HepG2 (cell line): Measurements from ENCODE around the gene ACTN1. TPM values are rescaled to one million over a fixed set of nuclear protein-coding genes. Genes with fewer than 3 reads are reported as not detected.
A peak's percentile ranks its signal among the peaks of the same experiment; 100 is the strongest.

Experiments used
- ARID5B ChIP-seq: IDR thresholded peaks from 2 replicates; pipeline ENCODE4 v1.4.0; 2020; ENCODE audit warnings: mild to moderate bottlenecking, missing genetic modification reagents
- BRF2 ChIP-seq: sonication (generic); formaldehyde crosslinking; IDR thresholded peaks from 2 replicates; pipeline ENCODE4 v1.8.1; 2022; ENCODE audit warnings: mild to moderate bottlenecking, missing genetic modification reagents
- MIER3 ChIP-seq: IDR thresholded peaks from 2 replicates; pipeline ENCODE4 v1.6.1; 2016; ENCODE audit warnings: missing compliant biosample characterization, borderline replicate concordance
- RNF219 ChIP-seq: sonication (generic); formaldehyde crosslinking; IDR thresholded peaks from 2 replicates; pipeline ENCODE4 v1.5.0; 2020; ENCODE audit warnings: mild to moderate bottlenecking, missing genetic modification reagents
- SIX1 ChIP-seq: sonication (generic); formaldehyde crosslinking; IDR thresholded peaks from 2 replicates; pipeline ENCODE4 v1.4.0; 2020; ENCODE audit warnings: missing genetic modification reagents, borderline replicate concordance
- TOE1 ChIP-seq: sonication (generic); formaldehyde crosslinking; IDR thresholded peaks from 2 replicates; pipeline ENCODE4 v1.4.0; 2020; ENCODE audit warnings: mild to moderate bottlenecking, missing genetic modification reagents
- ZFY ChIP-seq: sonication (generic); formaldehyde crosslinking; IDR thresholded peaks from 2 replicates; pipeline ENCODE4 v1.4.0; 2020; ENCODE audit warnings: missing genetic modification reagents
- ZHX2 ChIP-seq, 2 experiments: sonication (generic) in 1 of 2; formaldehyde crosslinking in 1 of 2; IDR thresholded peaks; 2 replicates each; pipeline versions ENCODE4 v1.6.1 to v1.9.0; 2014 to 2022; ENCODE audit warnings: antibody characterized with exemption in 1 of 2, borderline replicate concordance in 1 of 2, inconsistent platforms in 1 of 2, low read depth in 1 of 2, missing genetic modification reagents in 1 of 2
- ZSCAN5A ChIP-seq: sonication (generic); formaldehyde crosslinking; IDR thresholded peaks from 2 replicates; pipeline ENCODE4 v1.8.0; 2022; ENCODE audit warnings: mild to moderate bottlenecking, missing genetic modification reagents, borderline replicate concordance
- polyA plus RNA-seq, 8 experiments: library from polyadenylated mRNA; depleted of rRNA in 3 of 8; stranded (reverse) in 7 of 8; unstranded in 1 of 8; fragments of >200 nt; fragmentation: Illumina TruSeq in 4 of 8; extraction: Trizol in 4 of 8; gene quantifications; 2 replicates each; pipeline versions ENCODE4 v1.2.1 to v1.2.3, GENCODE V29; 2011 to 2016; ENCODE audit warnings: low read depth in 4 of 8, missing spikeins in 1 of 8, mixed read lengths in 1 of 8; ENCODE audit not compliant: insufficient read depth in 1 of 8
- total RNA-seq, 5 experiments: library from RNA; depleted of rRNA; stranded (reverse); fragments of >200 nt; fragmentation: Illumina TruSeq; extraction: Trizol; gene quantifications; 2 replicates each; pipeline ENCODE4 v1.2.3, GENCODE V29; 2016; ENCODE audit warnings: low read depth in 1 of 5

ACTN1 gene
- total and polyA plus RNA-seq, 2 of the 13 experiments (the other 11 are each of a cell fraction or from before 2014, with no cell fraction given), result 58.6 to 162 TPM

GRCh38 chr14:68938271-68939150, 40.6 kb downstream of the ACTN1 start (continued):
- TF ChIP-seq ZSCAN5A (CRISPR knock-in tag) (no peak), MIER3 (CRISPR knock-in tag) (no peak), ZFY (no peak), ZHX2 (IDR thresholded peaks at IDR 0.05; ENCODE audit: low read depth) (no peak), ZHX2 (CRISPR knock-in tag; IDR thresholded peaks at IDR 0.05; ENCODE audit: borderline replicate concordance) (no peak), TOE1 (CRISPR knock-in tag) (no peak), BRF2 (CRISPR knock-in tag) (peak; percentile 48; the same call in 1 of the 2 replicates), ARID5B (CRISPR knock-in tag) (peak; percentile 58), RNF219 (CRISPR knock-in tag) (no peak), SIX1 (CRISPR knock-in tag) (peak; percentile 26; the same call in 1 of the 2 replicates)
